IPS-NIHi11 (cell line): ENCODE measurements around the gene UCMA.

Source experiments
- DNase-seq: peaks from one replicate; pipeline ENCODE4 v3.0.0; 2012; ENCODE audit warnings: mixed read lengths, low spot score

UCMA gene

DNA sequence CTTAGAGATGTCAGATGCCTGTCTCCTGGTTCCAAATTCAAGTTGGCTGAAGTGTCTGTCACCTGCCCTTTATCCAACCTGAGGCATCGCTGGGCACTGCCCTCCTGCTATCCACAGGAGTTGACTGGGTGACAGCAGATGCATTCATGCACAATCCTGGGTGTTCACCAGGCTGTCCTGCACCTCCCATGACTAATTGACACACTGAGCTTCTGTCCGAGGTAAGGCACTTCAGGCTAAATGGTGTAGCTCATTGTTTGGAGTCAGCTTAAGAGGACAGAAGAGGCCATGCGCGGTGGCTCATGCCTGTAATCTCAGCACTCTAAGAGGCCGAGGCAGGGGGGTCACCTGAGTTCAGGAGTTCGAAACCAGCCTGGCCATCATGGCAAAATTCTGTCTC lies 2.4 kb downstream of the UCMA start:
- DNase-seq: no peak

DNA sequence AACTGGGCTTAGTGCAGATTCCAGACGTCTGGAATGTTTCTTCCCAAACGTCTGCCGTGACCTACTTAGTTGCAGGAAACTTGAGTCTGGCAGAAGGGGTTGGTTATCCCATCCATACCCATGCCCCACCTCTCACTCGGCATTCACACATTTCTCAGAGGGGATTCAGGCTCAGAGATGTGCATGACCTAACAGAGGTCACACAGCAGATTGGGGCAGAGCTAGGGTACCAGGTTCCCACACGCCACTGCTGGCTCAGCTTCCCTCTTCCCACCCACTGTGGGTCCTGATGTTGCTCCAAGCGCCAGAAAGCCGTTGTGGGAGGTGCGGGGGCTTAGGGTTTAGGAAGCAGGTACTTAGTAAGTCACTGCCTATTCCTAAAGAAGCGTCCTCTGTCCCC lies 3.0 kb downstream of the UCMA start:
- DNase-seq: no peak

DNA sequence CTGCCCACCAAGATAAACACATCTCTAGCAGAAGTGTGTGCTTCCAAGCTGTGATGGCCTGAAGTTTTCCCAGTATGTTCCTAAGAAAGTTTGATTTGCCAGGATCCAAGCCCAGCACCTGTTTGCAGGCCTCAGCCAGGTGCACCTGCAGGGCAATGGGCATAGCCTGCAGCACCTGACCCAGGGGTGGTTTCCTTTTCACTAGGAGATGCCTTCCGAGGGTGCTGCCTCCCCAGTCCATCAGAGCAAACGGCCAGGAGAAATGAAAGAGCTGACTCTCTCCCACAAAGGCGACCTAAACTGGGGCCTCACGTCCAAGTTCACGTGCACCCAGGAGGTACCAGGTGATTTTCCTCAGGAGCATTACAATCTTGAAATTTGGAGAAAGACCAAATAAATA lies 7.1 kb downstream of the UCMA start:
- DNase-seq: no peak

DNA sequence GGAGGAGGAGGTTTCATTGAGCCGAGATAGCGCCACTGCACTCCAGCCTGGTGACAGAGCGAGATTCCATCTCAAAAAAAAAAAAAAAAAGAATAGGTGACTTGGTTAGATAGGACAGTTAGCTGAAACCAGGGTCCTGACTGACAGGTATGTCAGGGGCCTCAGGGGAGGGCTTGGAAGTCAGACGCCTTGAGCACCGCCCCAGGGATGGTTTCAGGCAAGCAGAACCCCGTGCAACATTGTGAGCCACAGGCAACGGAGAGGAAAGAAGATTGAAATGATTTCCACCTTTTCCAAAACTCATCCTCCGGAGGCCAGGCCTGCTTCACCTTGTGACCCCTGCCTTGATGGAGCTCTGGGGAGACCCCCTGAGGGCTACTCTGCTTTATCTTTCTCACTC lies 8.6 kb downstream of the UCMA start:
- DNase-seq: no peak

DNA sequence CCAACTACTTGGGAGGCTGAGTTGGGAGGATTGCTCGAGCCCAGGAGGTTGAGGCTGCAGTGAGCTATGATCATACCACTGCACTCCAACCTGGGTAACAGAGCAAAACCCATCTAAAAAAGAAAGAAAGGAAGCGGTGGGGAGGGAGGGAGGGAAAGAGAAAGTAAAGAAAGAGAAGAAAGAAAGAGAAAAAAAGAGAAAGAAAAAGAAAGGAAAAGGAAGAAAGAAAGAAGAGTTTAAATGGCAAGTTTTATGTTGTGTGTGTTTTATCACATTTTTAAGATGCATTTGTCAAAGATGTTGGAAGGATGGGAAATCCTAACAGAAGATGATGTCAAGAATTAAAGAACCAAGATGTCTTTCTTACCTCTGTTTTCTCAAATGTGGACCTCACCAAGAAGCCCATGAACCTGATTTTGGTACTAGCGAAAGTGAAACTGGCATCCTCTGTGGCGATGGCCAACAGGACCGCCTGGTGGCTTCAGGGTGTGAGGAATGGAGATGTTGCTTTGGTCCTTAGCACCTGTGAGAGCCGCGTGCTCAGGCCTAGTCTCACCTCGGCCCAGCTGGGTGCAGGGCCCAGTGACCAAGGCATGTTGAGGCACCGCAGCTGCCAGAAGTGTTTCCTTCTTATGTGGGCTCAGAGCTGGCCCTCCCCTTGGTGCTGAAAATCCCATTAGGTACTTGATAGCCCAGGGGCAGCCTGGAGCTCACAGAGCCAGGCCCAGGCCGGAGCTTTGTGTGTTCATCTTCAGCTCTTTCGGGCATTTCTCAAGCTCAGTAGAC lies 9.8 kb downstream of the UCMA start:
- DNase-seq: no peak

DNA sequence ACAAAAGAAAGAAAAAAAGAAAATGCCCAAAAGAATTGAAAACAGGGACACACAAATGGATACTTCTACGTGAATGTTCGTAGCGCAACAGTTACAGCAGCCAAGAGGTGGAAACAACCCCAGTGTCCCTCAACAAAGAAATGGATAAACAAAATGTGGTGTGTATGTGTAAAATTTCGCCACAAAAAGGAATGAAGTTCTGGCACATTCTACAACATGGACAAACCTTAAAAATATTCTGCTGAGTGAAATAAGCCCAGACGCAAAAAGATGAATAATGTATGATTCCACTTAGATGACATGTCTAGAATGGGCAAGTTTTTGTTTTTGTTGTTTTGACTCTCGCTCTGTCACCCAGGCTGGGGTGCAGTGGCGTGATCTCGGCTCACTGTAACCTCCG lies 10.9 kb downstream of the UCMA start:
- no peak for DNase-seq

DNA sequence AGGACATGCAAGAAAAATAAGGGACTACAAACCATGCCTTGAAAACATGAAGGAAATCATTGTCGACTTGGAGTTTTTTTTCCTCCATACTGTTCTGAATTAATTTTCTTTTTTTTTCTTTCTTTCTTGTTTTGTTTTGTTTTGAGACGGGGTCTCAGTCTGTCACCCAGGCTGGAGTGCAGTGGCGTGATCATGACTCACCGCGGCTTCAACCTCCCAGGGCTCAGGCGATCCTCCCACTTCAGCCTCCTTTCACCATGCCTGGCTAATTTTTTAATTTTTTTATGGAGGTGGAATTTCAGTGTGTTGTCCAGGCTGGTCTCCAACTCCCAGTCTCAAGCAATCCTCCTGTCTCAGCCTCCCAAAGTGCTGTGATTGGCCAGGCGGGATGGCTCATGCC lies 11.6 kb downstream of the UCMA start:
- no peak for DNase-seq

DNA sequence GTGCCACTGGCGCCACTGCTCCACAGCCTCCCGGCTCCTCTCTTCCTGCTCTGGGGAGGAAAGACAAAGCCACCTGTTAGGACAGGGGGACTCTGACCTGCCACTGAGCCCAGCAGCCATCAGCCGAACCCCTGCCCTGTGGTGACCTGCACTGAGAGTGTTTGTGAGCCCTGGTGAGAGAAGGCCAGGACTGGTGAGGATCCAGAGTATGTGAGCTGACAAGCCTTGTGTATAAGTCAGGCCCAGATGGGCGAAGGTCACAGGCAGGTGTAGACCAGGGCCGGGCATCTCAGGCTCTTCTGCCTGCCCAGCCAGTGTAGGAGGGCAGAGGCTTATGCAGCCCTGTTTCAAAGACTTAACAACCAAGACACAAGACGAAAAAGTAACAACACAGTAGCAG lies 12.0 kb downstream of the UCMA start:
- no peak for DNase-seq

DNA sequence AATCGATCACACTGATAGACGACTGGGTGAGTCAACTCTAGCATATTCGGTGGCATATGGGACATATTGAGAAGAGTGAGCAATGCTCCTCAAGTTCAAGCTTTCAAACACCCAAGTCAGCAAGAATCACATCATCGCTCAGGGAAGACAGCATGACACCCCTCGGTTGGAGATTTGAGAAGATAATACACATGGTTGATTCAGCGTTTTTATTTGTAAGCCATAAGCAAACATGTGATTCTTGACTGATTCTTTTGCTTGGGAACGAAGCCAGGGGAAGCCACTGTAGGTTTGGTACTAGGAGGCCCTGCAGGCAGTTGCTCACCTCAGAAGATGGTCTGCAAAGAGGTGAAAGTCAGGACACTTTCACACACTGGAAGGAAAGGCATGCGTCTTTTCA lies 12.6 kb downstream of the UCMA start:
- no peak for DNase-seq

DNA sequence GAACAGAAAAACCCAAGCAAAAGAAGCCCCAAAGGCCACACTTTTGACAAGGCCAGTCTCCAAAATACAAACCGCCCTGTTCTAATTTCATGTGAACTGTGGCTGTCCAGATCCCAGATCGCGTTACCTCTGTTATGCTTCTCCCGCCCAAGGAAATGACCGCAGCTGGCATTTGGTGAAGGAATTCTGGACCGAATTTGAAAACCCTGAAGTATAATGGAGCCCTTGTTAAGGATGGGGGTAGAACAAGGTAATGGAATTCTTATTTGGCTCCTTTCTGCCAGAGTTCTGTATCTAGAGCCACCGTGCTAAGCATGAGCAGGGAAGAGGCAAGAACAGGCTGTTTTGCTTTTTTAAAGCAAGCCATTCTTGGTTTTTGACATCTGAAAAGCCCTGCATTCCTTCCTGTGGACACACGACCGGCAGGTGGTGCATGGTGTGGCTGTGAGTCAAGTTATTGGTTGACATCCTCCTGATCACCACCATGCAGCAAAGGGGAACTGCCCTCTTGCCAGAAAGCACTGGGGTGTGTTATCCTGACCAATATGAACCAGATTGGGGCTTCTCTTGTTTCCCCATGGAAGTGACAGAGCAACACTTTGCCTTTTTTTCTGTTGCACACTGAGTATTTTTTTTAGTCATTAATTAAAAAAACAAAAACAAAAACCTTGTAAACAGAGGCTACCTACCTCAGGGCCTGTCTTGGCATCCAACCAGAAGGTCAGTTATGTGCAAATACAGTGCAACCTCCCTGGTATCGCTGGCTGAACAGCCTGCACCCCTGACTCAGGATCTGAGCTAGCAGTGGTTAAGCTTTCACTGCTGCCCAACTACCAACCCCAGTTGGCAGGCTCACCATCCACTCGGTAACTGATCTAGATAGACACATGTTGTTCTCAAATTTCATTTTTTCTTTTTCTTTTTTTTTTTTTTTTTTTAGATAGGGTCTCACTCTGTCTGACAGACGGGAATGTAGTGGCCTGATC lies 14.2 kb downstream of the UCMA start:
- peak; percentile 81 for DNase-seq

DNA sequence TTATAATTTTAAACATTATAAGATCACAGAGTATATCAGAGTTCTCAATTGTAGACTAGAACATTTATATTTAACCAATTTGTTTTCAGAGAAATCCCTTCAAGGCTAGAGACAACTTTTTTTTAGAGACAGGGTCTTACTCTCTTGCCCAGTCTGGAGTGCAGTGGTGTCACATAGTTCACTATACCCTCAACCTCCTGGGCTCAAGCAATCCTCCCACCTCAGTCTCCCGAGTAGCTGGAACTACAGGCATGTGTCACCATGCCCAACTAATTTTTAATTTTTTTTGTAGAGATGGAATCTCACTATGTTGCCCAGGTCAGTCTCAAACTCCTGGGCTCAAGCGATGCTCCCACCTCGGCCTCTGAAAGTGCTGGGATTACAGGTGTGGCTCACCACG lies 15.3 kb downstream of the UCMA start:
- no peak for DNase-seq

DNA sequence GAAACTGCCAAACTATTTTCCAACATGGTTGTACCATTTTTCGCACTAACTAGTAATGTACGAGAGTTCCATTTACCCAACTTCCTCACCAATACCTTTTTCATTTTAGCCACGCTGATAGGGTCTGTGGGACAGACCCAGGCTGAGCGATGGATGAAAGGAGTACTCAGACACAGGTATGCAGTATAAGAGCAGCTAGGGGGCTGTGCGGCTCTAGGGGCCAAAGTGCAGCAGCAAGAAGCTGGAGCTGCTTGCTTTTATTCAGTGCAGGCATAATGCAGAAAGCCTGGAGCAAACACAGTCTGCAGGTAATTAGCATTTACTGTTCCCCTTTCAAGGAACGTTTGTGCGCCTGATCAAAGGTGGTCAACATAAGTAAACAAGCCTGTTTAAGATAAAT lies 21.0 kb downstream of the UCMA start:
- DNase-seq: no peak

DNA sequence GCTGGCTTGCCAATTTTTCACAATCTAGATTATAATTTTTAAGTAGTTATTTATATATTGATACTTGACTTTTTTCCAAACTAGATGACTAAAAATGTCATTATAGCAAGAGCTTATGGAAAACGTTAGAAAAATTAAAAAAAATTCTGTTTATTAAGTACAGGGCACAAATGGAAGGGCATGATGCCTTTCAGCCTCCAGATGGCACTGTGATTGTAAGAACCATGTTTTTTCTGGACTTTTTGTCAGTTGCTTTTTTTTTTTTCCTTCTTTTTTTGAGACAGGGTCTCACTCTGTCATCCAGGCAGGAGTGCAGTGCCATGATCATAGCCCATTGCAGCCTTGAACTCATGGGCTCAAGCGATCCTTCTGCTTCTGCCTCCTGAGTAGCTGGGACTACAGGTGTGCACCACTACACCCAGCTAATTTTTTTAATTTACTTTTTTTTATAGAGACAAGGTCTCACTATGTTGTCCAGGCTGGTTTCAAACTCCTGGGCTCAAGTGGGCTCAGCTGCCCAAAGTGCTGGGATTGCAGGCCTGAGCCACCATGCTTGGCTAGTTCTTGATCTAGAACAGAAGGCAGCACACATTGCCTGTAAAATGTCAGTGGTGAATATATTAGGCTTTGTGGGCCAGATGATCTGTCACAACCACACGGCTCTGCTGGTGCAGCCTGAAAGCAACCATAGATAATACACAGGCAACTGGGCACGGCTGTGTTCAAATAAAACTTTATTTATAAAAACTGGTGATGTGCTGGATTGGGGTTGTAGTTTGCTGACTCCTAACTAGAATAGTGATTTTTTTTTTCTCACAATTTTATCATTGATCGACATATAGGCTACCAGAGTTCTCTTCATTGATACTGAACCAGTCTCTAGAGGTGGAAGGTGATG lies 27.4 kb downstream of the UCMA start:
- no peak for DNase-seq

DNA sequence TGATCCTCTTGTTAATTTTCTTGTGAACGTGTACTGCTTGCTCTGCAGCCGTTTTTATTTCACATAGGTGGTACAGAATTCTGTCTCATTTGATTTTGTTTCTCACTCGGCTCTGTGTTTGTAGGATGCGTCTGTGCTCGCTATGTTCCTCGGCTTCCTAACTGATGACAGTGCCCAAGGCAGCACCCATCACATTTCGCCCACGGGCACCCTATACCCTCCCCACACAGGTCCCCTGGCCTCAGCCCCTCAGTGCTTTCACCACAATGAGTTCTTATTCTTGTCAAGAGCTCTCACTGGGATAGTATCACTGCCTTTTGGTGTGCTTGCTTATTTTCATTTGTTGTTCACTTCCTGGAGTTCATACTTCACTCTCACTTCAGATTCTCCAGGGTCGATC lies 28.1 kb downstream of the UCMA start:
- no peak for DNase-seq

DNA sequence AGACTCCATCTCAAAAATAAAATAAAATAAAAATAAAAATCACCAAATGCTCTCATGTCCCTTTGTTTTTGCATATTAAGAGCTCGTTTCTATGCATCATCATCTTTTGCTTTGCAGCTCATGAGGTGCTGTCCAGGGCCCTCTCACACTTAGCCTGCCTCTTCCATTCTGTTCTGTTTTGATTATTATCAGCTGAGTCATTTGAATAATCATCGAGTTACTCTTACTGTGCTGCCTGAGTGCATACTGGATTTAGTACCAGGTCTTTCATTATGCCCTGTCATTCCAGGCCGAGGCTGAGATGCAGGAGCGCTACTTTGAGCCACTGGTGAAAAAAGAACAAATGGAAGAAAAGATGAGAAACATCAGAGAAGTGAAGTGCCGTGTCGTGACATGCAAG lies 33.0 kb downstream of the UCMA start:
- no peak for DNase-seq

DNA sequence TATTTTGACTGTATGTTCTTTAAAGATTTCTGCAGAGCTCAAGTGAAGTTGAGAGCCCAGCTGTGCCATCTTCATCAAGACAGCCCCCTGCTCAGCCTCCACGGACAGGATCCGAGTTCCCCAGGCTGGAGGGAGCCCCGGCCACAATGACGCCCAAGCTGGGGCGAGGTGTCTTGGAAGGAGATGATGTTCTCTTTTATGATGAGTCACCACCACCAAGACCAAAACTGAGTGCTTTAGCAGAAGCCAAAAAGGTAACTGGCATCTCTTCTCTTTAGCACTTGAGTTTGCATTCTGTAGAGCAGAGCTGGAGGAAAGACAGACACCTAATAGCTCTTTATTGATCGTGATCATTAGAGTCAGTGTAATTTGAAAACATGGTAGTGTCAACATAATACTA lies 39.2 kb downstream of the UCMA start:
- DNase-seq: no peak

DNA sequence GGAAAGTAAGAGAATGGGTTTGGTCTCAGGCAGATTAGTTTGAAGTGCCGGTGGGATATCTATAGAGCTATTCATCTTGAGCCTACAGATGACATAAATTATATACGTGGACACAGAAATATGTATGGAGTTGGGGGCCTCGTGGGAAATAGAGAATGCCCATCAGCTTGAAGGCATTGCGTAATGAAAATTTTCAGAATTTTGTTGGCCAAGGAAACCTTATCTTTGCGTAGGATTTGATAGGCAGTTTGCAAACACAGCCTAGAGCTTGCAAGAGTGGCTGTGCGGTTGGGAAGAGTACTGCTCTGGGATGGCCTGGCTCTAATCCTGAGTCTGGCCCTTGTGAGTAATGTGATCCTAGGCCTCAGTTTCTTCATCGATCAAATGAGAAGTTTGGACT lies 40.5 kb downstream of the UCMA start:
- no peak for DNase-seq

DNA sequence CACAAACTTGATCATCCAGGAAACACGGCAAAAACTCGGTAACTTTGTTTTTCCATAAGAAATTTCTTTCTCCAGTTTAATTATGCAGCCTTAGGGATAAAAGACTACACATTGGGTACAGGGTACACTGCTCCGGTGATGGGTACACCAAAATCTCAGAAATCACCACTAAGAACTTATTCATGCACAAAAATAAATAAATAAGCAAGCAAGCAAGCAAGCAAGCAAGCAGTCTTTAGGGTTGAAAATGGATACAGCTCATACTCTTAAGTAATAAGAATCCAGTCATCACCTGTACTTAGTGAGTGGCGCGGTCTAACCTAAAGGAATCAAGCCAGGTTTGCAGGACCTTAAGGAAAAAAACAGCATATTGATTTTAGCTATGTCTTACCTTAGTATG lies 42.8 kb downstream of the UCMA start:
- no peak for DNase-seq

DNA sequence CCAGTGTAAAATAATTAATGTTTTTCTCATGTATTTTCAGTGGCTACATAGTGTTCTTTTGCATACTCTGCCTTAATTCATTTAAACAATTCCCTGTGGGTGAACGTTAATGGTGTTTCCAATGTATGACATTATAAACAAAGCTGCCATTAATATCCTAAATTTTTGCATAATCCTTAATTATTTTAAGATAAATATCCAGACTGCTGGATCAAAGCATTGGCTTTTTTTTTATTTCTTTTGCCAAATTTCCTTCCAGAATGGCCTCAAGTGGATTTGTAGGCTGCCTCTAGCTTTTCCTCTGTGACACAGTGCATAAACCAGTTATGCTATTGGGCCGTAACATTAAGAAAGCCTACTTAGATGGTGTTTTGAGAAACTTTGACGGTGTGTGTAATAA lies 43.4 kb downstream of the UCMA start:
- no peak for DNase-seq

DNA sequence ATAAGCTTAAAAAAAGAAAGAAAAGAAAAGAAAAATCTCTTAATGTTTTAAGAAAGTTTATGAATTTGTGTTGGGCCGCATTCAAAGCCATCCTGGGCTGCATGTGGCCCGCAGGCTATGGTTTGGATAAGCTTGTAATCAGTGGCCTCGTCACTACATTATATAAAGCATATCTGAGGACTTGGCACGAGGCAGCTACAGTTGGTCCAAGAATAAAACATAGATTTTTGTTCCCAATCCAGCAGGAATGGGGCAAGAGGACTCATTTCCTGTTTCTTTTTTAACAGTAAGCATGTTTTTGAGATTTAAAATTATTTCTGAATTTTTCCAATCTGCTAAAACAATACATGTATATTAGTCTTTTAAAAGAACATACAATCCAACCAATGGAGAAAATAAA lies 44.2 kb downstream of the UCMA start:
- no peak for DNase-seq

DNA sequence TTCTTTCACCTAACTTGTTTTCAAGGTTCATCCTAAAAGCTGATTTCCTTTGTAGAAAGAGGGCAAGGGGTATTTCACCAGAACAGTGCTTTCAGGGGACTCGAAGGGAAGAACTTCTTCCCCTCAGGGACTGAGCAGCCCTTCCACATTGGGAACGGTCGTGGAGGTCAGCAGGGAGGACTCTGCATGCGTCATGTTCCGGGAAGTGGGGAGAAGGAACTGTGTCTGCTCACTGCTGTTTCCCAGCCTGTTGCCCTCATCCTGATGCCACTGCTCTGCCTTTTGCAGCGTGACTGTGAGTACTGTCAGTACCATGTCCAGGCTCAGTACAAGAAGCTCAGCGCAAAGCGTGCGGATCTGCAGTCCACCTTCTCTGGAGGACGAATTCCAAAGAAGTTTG lies 45.6 kb downstream of the UCMA start:
- no peak for DNase-seq

DNA sequence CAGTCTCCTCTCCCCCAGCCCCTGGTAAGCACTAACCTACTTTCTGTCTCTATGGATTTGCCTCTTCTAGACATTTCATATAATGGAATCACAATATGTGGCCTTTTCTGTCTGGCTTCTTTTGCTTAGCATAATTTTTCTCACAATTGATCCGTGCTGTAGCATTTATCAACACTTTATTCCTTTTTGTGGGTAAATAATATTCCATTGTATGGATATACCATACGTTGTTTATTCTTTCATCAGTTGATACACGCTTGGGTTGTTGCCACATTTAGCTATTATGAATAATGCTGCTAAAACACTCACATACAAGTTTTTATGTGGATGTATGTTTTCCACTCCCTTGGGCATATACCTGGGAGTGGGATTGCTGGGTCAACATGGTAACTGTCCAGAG lies 47.0 kb downstream of the UCMA start:
- DNase-seq: no peak
